GM21390 (cell line): ENCODE measurements around the gene CD22.

ENCODE experiments used
- ATAC-seq: cut with Tn5 transposase; IDR thresholded peaks from one replicate; pipeline ENCODE4 v1.9.1; 2021; ENCODE audit not compliant: unreplicated experiment

CD22 gene

GRCh38 chr19:35381318-35381717 lies 52.3 kb downstream of the CD22 start:
- ATAC-seq = no peak

- ATAC-seq = no peak
Observed at GRCh38 chr19:35381926-35382325, 52.9 kb downstream of the CD22 start.

- no peak for ATAC-seq
Observed at GRCh38 chr19:35383536-35383935, 54.5 kb downstream of the CD22 start.

GRCh38 chr19:35388277-35389054 lies 59.5 kb downstream of the CD22 start:
- no peak for ATAC-seq

- no peak for ATAC-seq
Observed at GRCh38 chr19:35389192-35389861, 60.3 kb downstream of the CD22 start.

- no peak for ATAC-seq
Observed at GRCh38 chr19:35392742-35393715, 64.0 kb downstream of the CD22 start.

GRCh38 chr19:35395382-35396199 lies 66.6 kb downstream of the CD22 start:
- ATAC-seq = no peak

GRCh38 chr19:35396240-35396885 lies 67.4 kb downstream of the CD22 start:
- ATAC-seq = no peak
